Measurements from ENCODE around the gene LMBR1L.

LMBR1L gene, protein sequence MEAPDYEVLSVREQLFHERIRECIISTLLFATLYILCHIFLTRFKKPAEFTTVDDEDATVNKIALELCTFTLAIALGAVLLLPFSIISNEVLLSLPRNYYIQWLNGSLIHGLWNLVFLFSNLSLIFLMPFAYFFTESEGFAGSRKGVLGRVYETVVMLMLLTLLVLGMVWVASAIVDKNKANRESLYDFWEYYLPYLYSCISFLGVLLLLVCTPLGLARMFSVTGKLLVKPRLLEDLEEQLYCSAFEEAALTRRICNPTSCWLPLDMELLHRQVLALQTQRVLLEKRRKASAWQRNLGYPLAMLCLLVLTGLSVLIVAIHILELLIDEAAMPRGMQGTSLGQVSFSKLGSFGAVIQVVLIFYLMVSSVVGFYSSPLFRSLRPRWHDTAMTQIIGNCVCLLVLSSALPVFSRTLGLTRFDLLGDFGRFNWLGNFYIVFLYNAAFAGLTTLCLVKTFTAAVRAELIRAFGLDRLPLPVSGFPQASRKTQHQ

DNA sequence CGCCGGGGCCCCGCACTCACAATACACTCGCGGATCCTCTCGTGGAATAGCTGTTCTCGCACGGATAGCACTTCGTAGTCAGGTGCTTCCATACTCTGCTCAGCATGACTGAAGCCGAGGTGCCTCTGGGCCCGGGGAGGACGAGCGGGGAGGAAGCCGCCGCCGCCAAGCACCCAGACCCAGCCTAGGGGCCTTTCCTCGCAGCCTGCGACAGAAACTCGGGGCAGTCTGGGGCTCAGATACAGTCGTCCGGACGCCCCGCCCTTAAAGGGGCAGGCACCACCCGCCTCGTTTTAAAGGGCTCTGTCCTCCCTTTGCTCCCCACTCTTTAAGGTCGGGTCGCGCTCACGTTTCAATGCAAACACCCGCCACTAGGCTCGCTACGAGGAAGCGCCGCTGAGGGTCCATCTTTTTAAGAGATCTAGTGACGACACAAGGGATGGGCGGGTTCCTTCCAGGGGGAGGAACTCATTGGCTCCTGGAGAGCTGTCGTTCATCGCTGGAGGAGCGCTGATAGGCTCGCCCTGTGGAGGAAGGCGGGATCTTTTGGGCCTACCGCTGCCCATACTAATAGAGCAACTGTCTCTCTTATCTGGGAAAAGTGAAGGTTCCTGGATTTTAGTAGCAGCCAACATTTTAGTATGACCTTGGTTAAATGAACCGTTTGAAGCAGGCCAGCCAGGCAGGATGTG is at the start of gene LMBR1L:
Gene LMBR1L (minus strand): TSS at position 384 of the 692 bp plus-strand sequence. CDS start 292 bp downstream, at position 92.
- peak; percentile 85 for TF ChIP-seq CREB1 (IDR thresholded peaks at IDR 0.05; ENCODE audit: low read depth)
- TF ChIP-seq, protein P1, sequence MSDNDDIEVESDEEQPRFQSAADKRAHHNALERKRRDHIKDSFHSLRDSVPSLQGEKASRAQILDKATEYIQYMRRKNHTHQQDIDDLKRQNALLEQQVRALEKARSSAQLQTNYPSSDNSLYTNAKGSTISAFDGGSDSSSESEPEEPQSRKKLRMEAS (IDR thresholded peaks at IDR 0.05) = peak; percentile 92
- TF ChIP-seq, protein P2, sequence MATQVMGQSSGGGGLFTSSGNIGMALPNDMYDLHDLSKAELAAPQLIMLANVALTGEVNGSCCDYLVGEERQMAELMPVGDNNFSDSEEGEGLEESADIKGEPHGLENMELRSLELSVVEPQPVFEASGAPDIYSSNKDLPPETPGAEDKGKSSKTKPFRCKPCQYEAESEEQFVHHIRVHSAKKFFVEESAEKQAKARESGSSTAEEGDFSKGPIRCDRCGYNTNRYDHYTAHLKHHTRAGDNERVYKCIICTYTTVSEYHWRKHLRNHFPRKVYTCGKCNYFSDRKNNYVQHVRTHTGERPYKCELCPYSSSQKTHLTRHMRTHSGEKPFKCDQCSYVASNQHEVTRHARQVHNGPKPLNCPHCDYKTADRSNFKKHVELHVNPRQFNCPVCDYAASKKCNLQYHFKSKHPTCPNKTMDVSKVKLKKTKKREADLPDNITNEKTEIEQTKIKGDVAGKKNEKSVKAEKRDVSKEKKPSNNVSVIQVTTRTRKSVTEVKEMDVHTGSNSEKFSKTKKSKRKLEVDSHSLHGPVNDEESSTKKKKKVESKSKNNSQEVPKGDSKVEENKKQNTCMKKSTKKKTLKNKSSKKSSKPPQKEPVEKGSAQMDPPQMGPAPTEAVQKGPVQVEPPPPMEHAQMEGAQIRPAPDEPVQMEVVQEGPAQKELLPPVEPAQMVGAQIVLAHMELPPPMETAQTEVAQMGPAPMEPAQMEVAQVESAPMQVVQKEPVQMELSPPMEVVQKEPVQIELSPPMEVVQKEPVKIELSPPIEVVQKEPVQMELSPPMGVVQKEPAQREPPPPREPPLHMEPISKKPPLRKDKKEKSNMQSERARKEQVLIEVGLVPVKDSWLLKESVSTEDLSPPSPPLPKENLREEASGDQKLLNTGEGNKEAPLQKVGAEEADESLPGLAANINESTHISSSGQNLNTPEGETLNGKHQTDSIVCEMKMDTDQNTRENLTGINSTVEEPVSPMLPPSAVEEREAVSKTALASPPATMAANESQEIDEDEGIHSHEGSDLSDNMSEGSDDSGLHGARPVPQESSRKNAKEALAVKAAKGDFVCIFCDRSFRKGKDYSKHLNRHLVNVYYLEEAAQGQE (IDR thresholded peaks at IDR 0.05; ENCODE audit: low read depth) = no peak
- peak; percentile 69 for TF ChIP-seq TAF1 (IDR thresholded peaks at IDR 0.05; ENCODE audit: low read depth)
- TF ChIP-seq FOXM1 (IDR thresholded peaks at IDR 0.05; ENCODE audit: borderline replicate concordance, low read depth) = no peak
- peak; percentile 80 for TF ChIP-seq YY1 (IDR thresholded peaks at IDR 0.05; ENCODE audit: low read depth)
- no peak for TF ChIP-seq CEBPB (IDR thresholded peaks at IDR 0.05)
- no peak for TF ChIP-seq EP300 (IDR thresholded peaks at IDR 0.05; ENCODE audit: borderline replicate concordance)
- peak; percentile 60 for TF ChIP-seq ZBTB7A (IDR thresholded peaks at IDR 0.05; ENCODE audit: low read depth)
- TF ChIP-seq, protein P3, sequence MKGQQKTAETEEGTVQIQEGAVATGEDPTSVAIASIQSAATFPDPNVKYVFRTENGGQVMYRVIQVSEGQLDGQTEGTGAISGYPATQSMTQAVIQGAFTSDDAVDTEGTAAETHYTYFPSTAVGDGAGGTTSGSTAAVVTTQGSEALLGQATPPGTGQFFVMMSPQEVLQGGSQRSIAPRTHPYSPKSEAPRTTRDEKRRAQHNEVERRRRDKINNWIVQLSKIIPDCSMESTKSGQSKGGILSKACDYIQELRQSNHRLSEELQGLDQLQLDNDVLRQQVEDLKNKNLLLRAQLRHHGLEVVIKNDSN (IDR thresholded peaks at IDR 0.05) = 0 out of 2 replicates have a peak, but pooled peaks have one; percentile 10

DNA sequence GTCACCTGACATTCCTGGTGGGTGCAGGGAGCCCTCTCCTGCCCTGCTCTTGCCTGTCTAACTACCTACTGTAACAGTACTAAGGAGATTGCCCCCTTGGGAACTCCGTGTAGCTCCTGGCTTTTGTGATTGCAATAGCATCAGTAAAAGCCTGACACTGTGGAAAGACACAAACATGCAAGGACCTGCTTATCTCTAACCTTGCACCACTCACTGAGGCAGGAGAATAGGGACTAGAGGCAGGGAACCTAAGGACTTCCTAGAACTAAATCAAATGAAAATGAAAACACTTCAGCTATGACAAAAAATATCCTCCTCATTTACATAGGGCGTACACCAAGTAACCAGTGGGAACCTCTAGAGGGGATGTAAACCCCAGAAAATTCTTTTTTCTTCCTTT is 49.8 kb upstream of the LMBR1L start:
- TF ChIP-seq EGR1 (IDR thresholded peaks at IDR 0.05) (no peak), YY1 (IDR thresholded peaks at IDR 0.05; ENCODE audit: low read depth) (no peak)
- TF ChIP-seq, protein P3 (IDR thresholded peaks at IDR 0.05) = no peak

DNA sequence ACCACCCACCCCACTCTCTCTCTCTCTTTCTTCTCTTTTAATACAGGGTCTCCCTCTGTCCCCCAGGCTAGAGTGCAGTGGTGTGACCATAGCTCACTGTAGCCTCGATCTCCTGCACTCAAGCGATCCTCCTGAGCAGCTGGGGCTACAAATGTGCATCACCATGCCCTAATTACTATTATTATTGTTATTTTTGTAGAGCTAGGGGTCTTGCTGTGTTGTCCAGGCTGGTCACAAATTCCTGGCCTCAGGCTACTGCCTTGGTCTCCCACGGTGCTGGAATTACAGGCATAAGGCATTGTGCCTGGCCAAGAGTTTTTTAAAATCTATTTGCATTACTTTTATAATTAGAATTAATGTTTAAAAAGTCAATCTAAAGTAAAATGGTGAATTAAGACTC is 43.6 kb upstream of the LMBR1L start:
- TF ChIP-seq, protein P1 (IDR thresholded peaks at IDR 0.05) = no peak
- TF ChIP-seq, protein P3 (IDR thresholded peaks at IDR 0.05) = no peak
- TF ChIP-seq YY1 (IDR thresholded peaks at IDR 0.05; ENCODE audit: low read depth) (no peak), EGR1 (IDR thresholded peaks at IDR 0.05) (no peak), TAF1 (IDR thresholded peaks at IDR 0.05; ENCODE audit: low read depth) (no peak), CREB1 (IDR thresholded peaks at IDR 0.05; ENCODE audit: low read depth) (no peak), TCF12 (IDR thresholded peaks at IDR 0.05; ENCODE audit: low read depth) (no peak), NFIC (IDR thresholded peaks at IDR 0.05) (no peak), CEBPB (IDR thresholded peaks at IDR 0.05) (no peak), FOXM1 (IDR thresholded peaks at IDR 0.05; ENCODE audit: borderline replicate concordance, low read depth) (no peak), RAD21 (IDR thresholded peaks at IDR 0.05; ENCODE audit: low read depth) (no peak), TEAD4 (IDR thresholded peaks at IDR 0.05) (no peak), ZBTB7A (IDR thresholded peaks at IDR 0.05; ENCODE audit: low read depth) (no peak), EP300 (IDR thresholded peaks at IDR 0.05; ENCODE audit: borderline replicate concordance) (no peak)
- TF ChIP-seq, protein P2 (IDR thresholded peaks at IDR 0.05; ENCODE audit: low read depth) = no peak

DNA sequence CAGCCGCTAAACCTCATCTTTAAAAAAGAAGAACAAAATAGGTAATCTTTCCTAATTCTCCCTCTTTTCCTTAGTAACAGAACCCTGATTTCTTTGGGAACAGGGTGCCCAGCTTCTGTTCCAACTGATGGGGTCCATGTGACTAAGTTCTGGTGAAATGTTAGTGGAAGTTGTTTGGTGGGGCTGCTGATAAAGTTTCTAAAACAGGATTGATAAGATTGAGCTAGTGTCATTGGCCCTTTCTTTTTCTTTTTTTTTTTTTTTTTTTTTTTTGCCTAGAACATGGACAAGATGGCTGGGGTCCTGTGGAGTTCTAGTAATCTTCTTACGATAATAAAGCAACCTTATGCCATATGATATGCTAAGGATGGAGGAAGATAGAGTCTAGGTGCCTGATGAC is 36.7 kb upstream of the LMBR1L start:
- TF ChIP-seq CREB1 (IDR thresholded peaks at IDR 0.05; ENCODE audit: low read depth) (no peak), EGR1 (IDR thresholded peaks at IDR 0.05) (no peak), TCF12 (IDR thresholded peaks at IDR 0.05; ENCODE audit: low read depth) (no peak), TEAD4 (IDR thresholded peaks at IDR 0.05) (no peak), CEBPB (IDR thresholded peaks at IDR 0.05) (no peak), NFIC (IDR thresholded peaks at IDR 0.05) (no peak), EP300 (IDR thresholded peaks at IDR 0.05; ENCODE audit: borderline replicate concordance) (no peak), TAF1 (IDR thresholded peaks at IDR 0.05; ENCODE audit: low read depth) (no peak)
- TF ChIP-seq, protein P2 (IDR thresholded peaks at IDR 0.05; ENCODE audit: low read depth) = no peak
- TF ChIP-seq, protein P3 (IDR thresholded peaks at IDR 0.05) = no peak

All from Ishikawa (cell line).